ENCODE measurements around the gene ARPC1A. TPM values are rescaled to one million over a fixed set of nuclear protein-coding genes. Genes with fewer than 3 reads are reported as not detected.

Gene ARPC1A
- total RNA-seq, 1 experiment from 2014 or later = 149 TPM

DNA sequence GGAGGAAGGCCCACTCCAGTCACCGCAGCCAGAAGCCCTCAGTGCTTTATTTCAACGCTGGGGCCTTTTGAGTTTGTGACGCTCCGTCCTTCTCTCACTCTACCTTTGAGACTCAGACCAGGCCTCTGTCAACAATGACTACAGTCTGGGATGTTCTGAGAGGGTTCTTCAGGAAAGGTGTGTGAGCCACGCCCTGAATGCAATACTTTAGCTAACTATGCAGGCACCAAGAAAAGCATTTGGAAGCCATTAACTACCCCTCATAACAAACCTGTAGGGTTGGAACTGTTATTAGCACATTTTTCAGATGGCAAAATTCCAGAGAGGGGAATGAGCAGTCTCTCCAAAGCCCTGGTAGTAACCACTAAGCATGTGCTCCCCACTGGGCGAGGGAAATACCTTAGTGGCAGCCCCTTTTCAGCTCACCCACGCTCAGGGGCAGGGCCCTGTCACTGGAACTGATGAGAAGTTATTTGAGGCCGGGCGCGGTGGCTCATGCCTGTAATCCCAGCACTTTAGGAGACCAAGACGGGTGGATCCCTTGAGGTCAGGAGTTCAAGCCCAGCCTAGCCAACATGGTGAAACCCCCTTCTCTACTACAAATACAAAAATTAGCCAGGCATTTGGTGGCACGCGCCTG lies 43.2 kb downstream of the ARPC1A start:
- no TSS peak for BruUV-seq (replicated peaks)
- intact Hi-C loops (cut with micrococcal nuclease) = no loop called here
- no peak overlapping the region for H3K4me3 Mint-ChIP-seq (ENCODE audit: unreplicated experiment)
- H3K4me1 Mint-ChIP-seq (ENCODE audit: insufficient read depth, unreplicated experiment) = peaks cover 5% of the 10 kb centered on the region
- H3K27me3 Mint-ChIP-seq (ENCODE audit: insufficient read depth, unreplicated experiment) = no peaks in the 10 kb centered on the region
- no peak for DNase-seq (ENCODE audit: unreplicated experiment)
- peaks cover 34% of the 10 kb centered on the region for H3K36me3 Mint-ChIP-seq (ENCODE audit: insufficient read depth, unreplicated experiment)
- no peak overlapping the region for H3K27ac Mint-ChIP-seq (ENCODE audit: low read depth, unreplicated experiment)
- TF ChIP-seq, protein P1, sequence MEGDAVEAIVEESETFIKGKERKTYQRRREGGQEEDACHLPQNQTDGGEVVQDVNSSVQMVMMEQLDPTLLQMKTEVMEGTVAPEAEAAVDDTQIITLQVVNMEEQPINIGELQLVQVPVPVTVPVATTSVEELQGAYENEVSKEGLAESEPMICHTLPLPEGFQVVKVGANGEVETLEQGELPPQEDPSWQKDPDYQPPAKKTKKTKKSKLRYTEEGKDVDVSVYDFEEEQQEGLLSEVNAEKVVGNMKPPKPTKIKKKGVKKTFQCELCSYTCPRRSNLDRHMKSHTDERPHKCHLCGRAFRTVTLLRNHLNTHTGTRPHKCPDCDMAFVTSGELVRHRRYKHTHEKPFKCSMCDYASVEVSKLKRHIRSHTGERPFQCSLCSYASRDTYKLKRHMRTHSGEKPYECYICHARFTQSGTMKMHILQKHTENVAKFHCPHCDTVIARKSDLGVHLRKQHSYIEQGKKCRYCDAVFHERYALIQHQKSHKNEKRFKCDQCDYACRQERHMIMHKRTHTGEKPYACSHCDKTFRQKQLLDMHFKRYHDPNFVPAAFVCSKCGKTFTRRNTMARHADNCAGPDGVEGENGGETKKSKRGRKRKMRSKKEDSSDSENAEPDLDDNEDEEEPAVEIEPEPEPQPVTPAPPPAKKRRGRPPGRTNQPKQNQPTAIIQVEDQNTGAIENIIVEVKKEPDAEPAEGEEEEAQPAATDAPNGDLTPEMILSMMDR (IDR thresholded peaks at IDR 0.05; ENCODE audit: unreplicated experiment) = no peak
- ChIA-PET POLR2A (interaction anchor here (1.0 kb wide), 1 partner anchor 40 kb away, joined by 3 read pairs; the partner anchor contains the start of genes BUD31 and PDAP1), CTCF (interaction anchor here (1.0 kb wide), 1 partner anchor 44 kb away, joined by 3 read pairs; no protein-coding TSS in a partner anchor)
- H3K9me3 Mint-ChIP-seq (ENCODE audit: unreplicated experiment) = no peaks in the 10 kb centered on the region

DNA sequence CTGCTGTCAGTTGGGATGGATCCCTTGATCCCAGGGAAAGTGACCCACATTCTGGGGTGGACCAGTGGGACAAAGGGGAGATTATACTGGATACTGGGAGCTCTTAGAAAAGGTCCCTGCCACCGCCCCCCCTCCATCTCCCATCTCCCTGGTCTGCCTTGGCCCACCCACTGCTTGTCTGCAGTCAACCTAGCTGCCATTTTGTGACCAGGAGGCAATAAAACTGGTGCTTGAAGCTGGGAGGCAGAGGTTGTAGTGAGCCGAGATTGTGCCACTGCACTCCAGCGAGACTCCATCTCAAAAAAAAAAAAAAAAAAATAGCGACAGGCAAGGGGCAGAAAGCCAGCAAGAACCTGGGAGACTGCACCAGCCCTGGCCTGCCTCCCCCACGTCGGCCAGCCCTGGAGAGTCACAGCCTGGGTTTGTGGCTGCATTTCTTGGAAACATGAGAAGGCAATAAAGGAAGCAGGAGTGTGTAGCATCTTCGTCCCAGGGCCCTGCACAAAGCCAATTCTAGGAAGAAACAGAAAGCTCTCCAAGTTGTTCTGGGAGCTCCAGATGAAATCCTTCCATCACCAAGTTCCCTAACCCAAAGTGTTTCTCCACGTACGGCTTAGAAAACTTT lies 44.2 kb downstream of the ARPC1A start:
- TF ChIP-seq, protein P1 (IDR thresholded peaks at IDR 0.05; ENCODE audit: unreplicated experiment) = no peak
- POLR2A ChIA-PET = interaction anchor here (0.7 kb wide), 1 partner anchor 417 kb away, joined by 3 read pairs; no protein-coding TSS in a partner anchor
- intact Hi-C loops (cut with micrococcal nuclease) = no loop called here
- CTCF ChIA-PET = interaction anchor here (0.5 to 0.6 kb wide), 2 partner anchors 11 to 1281 kb away, joined by 3 read pairs; no protein-coding TSS in a partner anchor
- BruUV-seq (replicated peaks) = no TSS peak
- Mint-ChIP-seq H3K36me3 (ENCODE audit: insufficient read depth, unreplicated experiment) (peaks cover 26% of the 10 kb centered on the region), H3K27ac (ENCODE audit: low read depth, unreplicated experiment) (no peak overlapping the region), H3K4me3 (ENCODE audit: unreplicated experiment) (no peak overlapping the region), H3K4me1 (ENCODE audit: insufficient read depth, unreplicated experiment) (peaks cover 5% of the 10 kb centered on the region), H3K27me3 (ENCODE audit: insufficient read depth, unreplicated experiment) (no peaks in the 10 kb centered on the region), H3K9me3 (ENCODE audit: unreplicated experiment) (no peaks in the 10 kb centered on the region)
- no peak for DNase-seq (ENCODE audit: unreplicated experiment)

DNA sequence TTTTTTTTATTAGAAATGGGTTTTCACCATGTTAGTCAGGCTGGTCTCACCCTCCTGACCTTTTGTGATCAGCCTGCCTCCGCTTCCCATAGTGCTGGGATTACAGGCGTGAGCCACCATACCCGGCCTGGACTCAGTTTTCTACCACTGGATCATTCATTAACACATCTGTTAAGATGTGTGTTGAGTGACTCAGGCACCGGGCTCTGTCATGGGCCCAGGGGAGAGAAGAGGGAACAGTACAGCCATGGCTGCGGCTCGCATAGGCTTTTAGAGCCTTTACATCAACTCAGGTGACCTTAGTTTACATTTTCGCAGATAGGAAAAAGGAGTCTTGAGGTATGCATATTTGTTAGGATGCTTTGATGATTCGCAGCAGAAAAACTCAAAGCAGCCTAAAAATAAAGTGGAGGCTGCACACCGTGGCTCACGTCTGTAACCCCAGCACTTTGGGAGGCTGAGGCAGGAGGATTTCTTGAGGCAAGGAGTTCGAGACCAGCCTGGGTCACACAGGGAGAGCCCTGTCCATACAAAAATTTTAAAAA lies 45.8 kb downstream of the ARPC1A start:
- H3K4me3 Mint-ChIP-seq (ENCODE audit: unreplicated experiment) = no peak overlapping the region
- DNase-seq (ENCODE audit: unreplicated experiment) = no peak
- TF ChIP-seq, protein P1 (IDR thresholded peaks at IDR 0.05; ENCODE audit: unreplicated experiment) = no peak
- intact Hi-C loops (cut with micrococcal nuclease) = no loop called here
- no peaks in the 10 kb centered on the region for H3K27me3 Mint-ChIP-seq (ENCODE audit: insufficient read depth, unreplicated experiment)
- CTCF ChIA-PET = no interaction called here
- no peaks in the 10 kb centered on the region for H3K9me3 Mint-ChIP-seq (ENCODE audit: unreplicated experiment)
- BruUV-seq (replicated peaks) = no TSS peak
- POLR2A ChIA-PET = interaction anchor here (0.6 to 2.2 kb wide), 3 partner anchors 21 to 38 kb away, joined by 4 to 18 read pairs (median 5); partner anchors contain the start of genes BUD31 and PDAP1
- peaks cover 5% of the 10 kb centered on the region for H3K4me1 Mint-ChIP-seq (ENCODE audit: insufficient read depth, unreplicated experiment)
- no peak overlapping the region for H3K27ac Mint-ChIP-seq (ENCODE audit: low read depth, unreplicated experiment)
- H3K36me3 Mint-ChIP-seq (ENCODE audit: insufficient read depth, unreplicated experiment) = peaks cover 16% of the 10 kb centered on the region
